Liver (tissue), 9 donors: Measurements from ENCODE around the gene BRD9. TPM values are rescaled to one million over a fixed set of nuclear protein-coding genes. Genes with fewer than 3 reads are reported as not detected.
"Not testable (repeated sequence)": the region's sequence is repeated elsewhere in the genome, so short reads cannot be mapped to it uniquely, and the experiment has no call there.

Experiments
- DNase-seq: peaks from one replicate; pipeline ENCODE4 v3.0.0-alpha.2; 2017; ENCODE audit warnings: low spot score
- H3K27ac ChIP-seq, 2 donors: one replicate each; pipeline ENCODE4 v1.7.0; 2013; ENCODE audit warnings: inconsistent platforms in 2 of 2, low read length in 2 of 2, control low read depth in 1 of 2, low read depth in 1 of 2, mild to moderate bottlenecking in 1 of 2
- H3K27me3 ChIP-seq, 4 donors: one replicate each; pipeline versions ENCODE4 v1.6.1 to v1.7.0; 2013; ENCODE audit warnings: low read length in 3 of 4, inconsistent platforms in 1 of 4, mild to moderate bottlenecking in 1 of 4, moderate library complexity in 1 of 4; ENCODE audit not compliant: control insufficient read depth in 4 of 4, insufficient read depth in 4 of 4
- H3K36me3 ChIP-seq, 4 donors: one replicate each; pipeline versions ENCODE4 v1.6.1 to v1.7.0; 2013; ENCODE audit warnings: low read length in 3 of 4, mild to moderate bottlenecking in 3 of 4, low read depth in 1 of 4, moderate library complexity in 1 of 4; ENCODE audit not compliant: control insufficient read depth in 4 of 4, insufficient read depth in 3 of 4
- H3K4me1 ChIP-seq, 4 donors: one replicate each; pipeline versions ENCODE4 v1.6.1 to v1.7.0; 2013; ENCODE audit warnings: low read length in 3 of 4, mild to moderate bottlenecking in 3 of 4, moderate library complexity in 1 of 4; ENCODE audit not compliant: control insufficient read depth in 4 of 4, insufficient read depth in 4 of 4
- H3K4me3 ChIP-seq, 3 donors: one replicate each; pipeline versions ENCODE4 v1.6.1 to v1.7.0; 2013; ENCODE audit warnings: low read length in 3 of 3, control low read depth in 1 of 3, low read depth in 1 of 3, mild to moderate bottlenecking in 1 of 3
- H3K9ac ChIP-seq, 2 donors: one replicate each; pipeline ENCODE4 v1.7.0; 2013; ENCODE audit warnings: low read length in 2 of 2, mild to moderate bottlenecking in 2 of 2, moderate library complexity in 2 of 2, control low read depth in 1 of 2, low read depth in 1 of 2
- H3K9me3 ChIP-seq, 4 donors: one replicate each; pipeline versions ENCODE4 v1.6.1 to v1.7.0; 2013; ENCODE audit warnings: low read length in 3 of 4; ENCODE audit not compliant: control insufficient read depth in 4 of 4
- EGR1 ChIP-seq, 2 donors: IDR thresholded peaks; 2 replicates each; pipeline ENCODE4 v1.6.1; 2016 to 2018; ENCODE audit warnings: antibody characterized with exemption in 2 of 2, low read depth in 2 of 2
- GABPA ChIP-seq, 2 donors: IDR thresholded peaks in 1 of 2; conservative IDR thresholded peaks in 1 of 2; 2 replicates each; pipeline ENCODE4 v1.6.1; 2016; ENCODE audit warnings: antibody characterized with exemption in 2 of 2, mild to moderate bottlenecking in 1 of 2, moderate library complexity in 1 of 2
- HNF4A ChIP-seq, 2 donors: conservative IDR thresholded peaks; 2 replicates each; pipeline ENCODE4 v1.6.1; 2016; ENCODE audit warnings: antibody characterized with exemption in 2 of 2, mild to moderate bottlenecking in 2 of 2
- JUND ChIP-seq, 2 donors: IDR thresholded peaks; 2 replicates each; pipeline ENCODE4 v1.6.1; 2016; ENCODE audit warnings: antibody characterized with exemption in 2 of 2
- RAD21 ChIP-seq, 2 donors: IDR thresholded peaks; 2 replicates each; pipeline ENCODE4 v1.6.1; 2016; ENCODE audit warnings: antibody characterized with exemption in 2 of 2, mild to moderate bottlenecking in 2 of 2
- RXRA ChIP-seq, 2 donors: IDR thresholded peaks; 2 replicates each; pipeline ENCODE4 v1.6.1; 2017 to 2018; ENCODE audit warnings: antibody characterized with exemption in 2 of 2, mild to moderate bottlenecking in 1 of 2
- TAF1 ChIP-seq: conservative IDR thresholded peaks from 2 replicates; pipeline ENCODE4 v1.6.1; 2016; ENCODE audit warnings: antibody characterized with exemption, mild to moderate bottlenecking
- YY1 ChIP-seq: IDR thresholded peaks from 2 replicates; pipeline ENCODE4 v1.6.1; 2016; ENCODE audit warnings: antibody characterized with exemption, mild to moderate bottlenecking
- WGBS: extraction: QIAGEN DNeasy Blood & Tissue Kit; methylation state at CpG from one replicate; pipeline ENCODE4 v1.1.7; 2013; 5-methylcytosine and 5-hydroxymethylcytosine counted together
- polyA plus RNA-seq, 2 donors: library from polyadenylated mRNA; stranded (reverse) in 1 of 2; unstranded in 1 of 2; fragments of 200-250 nt in 1 of 2; fragments of >200 nt in 1 of 2; fragmentation: Nextera tagmentation in 1 of 2; extraction: Ambion mirVana in 1 of 2; gene quantifications; one replicate each; pipeline versions ENCODE4 v1.2.1 to v1.2.3, GENCODE V29; 2013 to 2015
- total RNA-seq, 2 donors: library from RNA; depleted of rRNA; stranded (reverse); fragments of >200 nt; gene quantifications; one replicate each; pipeline ENCODE4 v1.2.3, GENCODE V29; 2014
- TF ChIP-seq, protein P1 (sequence below): IDR thresholded peaks from 2 replicates; pipeline ENCODE4 v1.6.1; 2016; ENCODE audit warnings: antibody characterized with exemption, mild to moderate bottlenecking
- TF ChIP-seq, protein P2 (sequence below): IDR thresholded peaks from 2 replicates; pipeline ENCODE4 v1.6.1; 2016; ENCODE audit warnings: antibody characterized with exemption
- TF ChIP-seq, protein P3 (sequence below): IDR thresholded peaks from 2 replicates; pipeline ENCODE4 v1.6.1; 2016; ENCODE audit warnings: antibody characterized with exemption
- donor health status: healthy.
- donor health status: healthy.
- donor health status: healthy.
- donor health status: healthy.
- donor health status: healthy.

BRD9 gene
- total and polyA plus RNA-seq, 4 donors: 7.0 to 17.7 (median 9.5) TPM

DNA sequence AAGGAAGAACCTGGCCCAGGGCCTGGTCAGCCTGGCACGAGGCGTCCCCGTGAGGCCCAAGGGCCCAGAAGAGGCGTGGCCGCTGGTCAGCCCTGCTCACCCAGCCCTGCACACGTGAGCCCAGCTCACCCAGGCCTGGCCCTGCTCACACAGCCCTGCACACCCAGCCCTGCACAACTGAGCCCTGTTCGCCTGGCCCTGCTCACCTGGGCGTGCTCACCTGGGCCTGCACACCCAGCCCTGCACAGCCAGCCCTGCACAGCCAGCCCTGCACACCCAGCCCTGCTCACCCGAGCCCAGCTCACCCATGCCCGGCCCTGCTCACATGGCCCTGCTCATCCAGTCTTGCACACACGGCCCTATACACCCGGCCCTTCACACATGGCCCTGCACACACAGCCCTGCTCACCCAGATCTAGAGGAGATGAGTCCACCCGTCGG is 43.9 kb downstream of the BRD9 start:
- no peak overlapping the region for H3K4me3 ChIP-seq
- H3K27ac ChIP-seq: no peak overlapping the region
- H3K36me3 ChIP-seq: no peaks in the 10 kb centered on the region
- H3K9ac ChIP-seq: no peak overlapping the region
- no peaks in the 10 kb centered on the region for H3K27me3 ChIP-seq
- WGBS: 94% methylated on average over 14 of the region's 14 CpGs
- H3K9me3 ChIP-seq: no peaks in the 10 kb centered on the region
- no peaks in the 10 kb centered on the region for H3K4me1 ChIP-seq
- no peak for DNase-seq
- TF ChIP-seq GABPA (IDR thresholded peaks at IDR 0.05 in 1 of 2, conservative IDR thresholded peaks at IDR 0.05 in 1 of 2) (no peak), EGR1 (IDR thresholded peaks at IDR 0.05; ENCODE audit: low read depth in 2 of 2) (no peak), RXRA (IDR thresholded peaks at IDR 0.05) (no peak), RAD21 (IDR thresholded peaks at IDR 0.05) (no peak), TAF1 (no peak), YY1 (no peak), JUND (IDR thresholded peaks at IDR 0.05) (no peak), HNF4A (conservative IDR thresholded peaks at IDR 0.05) (no peak)
- TF ChIP-seq, protein P1, sequence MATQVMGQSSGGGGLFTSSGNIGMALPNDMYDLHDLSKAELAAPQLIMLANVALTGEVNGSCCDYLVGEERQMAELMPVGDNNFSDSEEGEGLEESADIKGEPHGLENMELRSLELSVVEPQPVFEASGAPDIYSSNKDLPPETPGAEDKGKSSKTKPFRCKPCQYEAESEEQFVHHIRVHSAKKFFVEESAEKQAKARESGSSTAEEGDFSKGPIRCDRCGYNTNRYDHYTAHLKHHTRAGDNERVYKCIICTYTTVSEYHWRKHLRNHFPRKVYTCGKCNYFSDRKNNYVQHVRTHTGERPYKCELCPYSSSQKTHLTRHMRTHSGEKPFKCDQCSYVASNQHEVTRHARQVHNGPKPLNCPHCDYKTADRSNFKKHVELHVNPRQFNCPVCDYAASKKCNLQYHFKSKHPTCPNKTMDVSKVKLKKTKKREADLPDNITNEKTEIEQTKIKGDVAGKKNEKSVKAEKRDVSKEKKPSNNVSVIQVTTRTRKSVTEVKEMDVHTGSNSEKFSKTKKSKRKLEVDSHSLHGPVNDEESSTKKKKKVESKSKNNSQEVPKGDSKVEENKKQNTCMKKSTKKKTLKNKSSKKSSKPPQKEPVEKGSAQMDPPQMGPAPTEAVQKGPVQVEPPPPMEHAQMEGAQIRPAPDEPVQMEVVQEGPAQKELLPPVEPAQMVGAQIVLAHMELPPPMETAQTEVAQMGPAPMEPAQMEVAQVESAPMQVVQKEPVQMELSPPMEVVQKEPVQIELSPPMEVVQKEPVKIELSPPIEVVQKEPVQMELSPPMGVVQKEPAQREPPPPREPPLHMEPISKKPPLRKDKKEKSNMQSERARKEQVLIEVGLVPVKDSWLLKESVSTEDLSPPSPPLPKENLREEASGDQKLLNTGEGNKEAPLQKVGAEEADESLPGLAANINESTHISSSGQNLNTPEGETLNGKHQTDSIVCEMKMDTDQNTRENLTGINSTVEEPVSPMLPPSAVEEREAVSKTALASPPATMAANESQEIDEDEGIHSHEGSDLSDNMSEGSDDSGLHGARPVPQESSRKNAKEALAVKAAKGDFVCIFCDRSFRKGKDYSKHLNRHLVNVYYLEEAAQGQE: no peak
- TF ChIP-seq, protein P2, sequence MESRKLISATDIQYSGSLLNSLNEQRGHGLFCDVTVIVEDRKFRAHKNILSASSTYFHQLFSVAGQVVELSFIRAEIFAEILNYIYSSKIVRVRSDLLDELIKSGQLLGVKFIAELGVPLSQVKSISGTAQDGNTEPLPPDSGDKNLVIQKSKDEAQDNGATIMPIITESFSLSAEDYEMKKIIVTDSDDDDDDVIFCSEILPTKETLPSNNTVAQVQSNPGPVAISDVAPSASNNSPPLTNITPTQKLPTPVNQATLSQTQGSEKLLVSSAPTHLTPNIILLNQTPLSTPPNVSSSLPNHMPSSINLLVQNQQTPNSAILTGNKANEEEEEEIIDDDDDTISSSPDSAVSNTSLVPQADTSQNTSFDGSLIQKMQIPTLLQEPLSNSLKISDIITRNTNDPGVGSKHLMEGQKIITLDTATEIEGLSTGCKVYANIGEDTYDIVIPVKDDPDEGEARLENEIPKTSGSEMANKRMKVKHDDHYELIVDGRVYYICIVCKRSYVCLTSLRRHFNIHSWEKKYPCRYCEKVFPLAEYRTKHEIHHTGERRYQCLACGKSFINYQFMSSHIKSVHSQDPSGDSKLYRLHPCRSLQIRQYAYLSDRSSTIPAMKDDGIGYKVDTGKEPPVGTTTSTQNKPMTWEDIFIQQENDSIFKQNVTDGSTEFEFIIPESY: no peak
- TF ChIP-seq, protein P3, sequence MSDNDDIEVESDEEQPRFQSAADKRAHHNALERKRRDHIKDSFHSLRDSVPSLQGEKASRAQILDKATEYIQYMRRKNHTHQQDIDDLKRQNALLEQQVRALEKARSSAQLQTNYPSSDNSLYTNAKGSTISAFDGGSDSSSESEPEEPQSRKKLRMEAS: no peak

DNA sequence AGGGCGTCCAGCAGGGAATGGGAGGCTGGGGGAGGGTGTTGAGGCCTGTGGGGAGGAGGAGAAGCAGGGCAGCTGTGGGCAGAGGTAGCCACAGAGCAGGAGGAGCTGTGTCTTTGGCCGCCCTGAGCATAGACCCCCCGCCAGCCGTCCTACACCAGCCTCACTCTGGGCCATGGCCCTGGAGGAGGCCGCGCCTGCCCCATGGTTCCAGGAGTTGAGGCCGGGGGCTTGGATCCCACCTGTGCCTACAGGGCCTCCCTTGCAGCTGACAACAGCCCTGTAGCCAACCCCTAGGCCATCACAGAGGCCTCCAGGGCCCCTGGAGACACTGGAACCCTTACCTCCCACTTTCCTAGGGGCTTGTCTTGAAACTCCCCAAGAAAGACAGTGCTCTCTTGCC is 44.9 kb downstream of the BRD9 start:
- not testable (repeated sequence) for H3K9ac ChIP-seq, H3K4me3 ChIP-seq, H3K9me3 ChIP-seq, H3K27me3 ChIP-seq, H3K36me3 ChIP-seq, DNase-seq, H3K4me1 ChIP-seq, H3K27ac ChIP-seq
- 97% methylated on average over 6 of the region's 7 CpGs for WGBS

DNA sequence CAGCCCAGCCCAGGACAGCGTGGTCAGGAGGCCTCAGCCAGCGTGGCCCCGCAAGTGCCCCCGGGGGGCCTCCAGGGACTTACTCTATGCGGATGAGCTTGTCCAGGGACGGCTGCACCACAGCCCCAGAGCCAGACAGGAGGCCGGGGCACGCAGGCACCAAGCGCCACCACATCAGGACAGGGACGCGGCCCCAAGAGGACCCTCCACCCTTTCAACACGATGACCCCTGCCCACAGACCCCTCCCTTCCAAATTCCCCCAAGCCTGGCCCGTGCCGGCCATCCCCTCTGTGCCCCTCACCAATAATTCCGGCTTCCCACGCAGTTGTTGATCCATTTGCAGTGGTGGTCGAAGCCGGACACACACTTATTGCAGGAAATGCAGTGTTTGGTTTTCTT is 45.4 kb downstream of the BRD9 start:
- not testable (repeated sequence) for H3K4me3 ChIP-seq, H3K9ac ChIP-seq, H3K36me3 ChIP-seq, DNase-seq, H3K27me3 ChIP-seq, H3K9me3 ChIP-seq, H3K4me1 ChIP-seq, H3K27ac ChIP-seq
- 96% methylated on average over 8 of the region's 18 CpGs for WGBS

DNA sequence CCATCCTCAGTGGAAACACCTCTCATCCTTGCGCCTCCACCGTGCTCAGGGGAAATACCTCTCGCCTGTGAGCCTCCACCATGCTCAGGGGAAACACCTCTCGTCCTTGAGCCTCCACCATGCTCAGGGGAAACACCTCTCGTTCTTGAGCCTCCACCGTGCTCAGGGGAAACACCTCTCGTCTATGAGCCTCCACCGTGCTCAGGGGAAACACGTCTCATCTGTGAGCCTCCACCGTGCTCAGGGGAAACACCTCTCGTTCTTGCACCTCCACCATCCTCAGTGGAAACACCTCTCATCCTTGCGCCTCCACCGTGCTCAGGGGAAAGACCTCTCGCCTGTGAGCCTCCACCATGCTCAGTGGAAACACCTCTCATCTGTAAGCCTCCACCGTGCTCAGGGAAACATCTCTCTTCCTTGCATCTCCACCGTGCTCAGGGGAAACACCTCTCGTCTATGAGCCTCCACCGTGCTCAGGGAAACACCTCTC is 46.0 kb downstream of the BRD9 start:
- H3K27ac ChIP-seq, H3K4me1 ChIP-seq, H3K36me3 ChIP-seq, H3K4me3 ChIP-seq, H3K9me3 ChIP-seq, H3K9ac ChIP-seq, H3K27me3 ChIP-seq, DNase-seq: not testable (repeated sequence)
- WGBS: 89% methylated on average over 18 of the region's 18 CpGs

DNA sequence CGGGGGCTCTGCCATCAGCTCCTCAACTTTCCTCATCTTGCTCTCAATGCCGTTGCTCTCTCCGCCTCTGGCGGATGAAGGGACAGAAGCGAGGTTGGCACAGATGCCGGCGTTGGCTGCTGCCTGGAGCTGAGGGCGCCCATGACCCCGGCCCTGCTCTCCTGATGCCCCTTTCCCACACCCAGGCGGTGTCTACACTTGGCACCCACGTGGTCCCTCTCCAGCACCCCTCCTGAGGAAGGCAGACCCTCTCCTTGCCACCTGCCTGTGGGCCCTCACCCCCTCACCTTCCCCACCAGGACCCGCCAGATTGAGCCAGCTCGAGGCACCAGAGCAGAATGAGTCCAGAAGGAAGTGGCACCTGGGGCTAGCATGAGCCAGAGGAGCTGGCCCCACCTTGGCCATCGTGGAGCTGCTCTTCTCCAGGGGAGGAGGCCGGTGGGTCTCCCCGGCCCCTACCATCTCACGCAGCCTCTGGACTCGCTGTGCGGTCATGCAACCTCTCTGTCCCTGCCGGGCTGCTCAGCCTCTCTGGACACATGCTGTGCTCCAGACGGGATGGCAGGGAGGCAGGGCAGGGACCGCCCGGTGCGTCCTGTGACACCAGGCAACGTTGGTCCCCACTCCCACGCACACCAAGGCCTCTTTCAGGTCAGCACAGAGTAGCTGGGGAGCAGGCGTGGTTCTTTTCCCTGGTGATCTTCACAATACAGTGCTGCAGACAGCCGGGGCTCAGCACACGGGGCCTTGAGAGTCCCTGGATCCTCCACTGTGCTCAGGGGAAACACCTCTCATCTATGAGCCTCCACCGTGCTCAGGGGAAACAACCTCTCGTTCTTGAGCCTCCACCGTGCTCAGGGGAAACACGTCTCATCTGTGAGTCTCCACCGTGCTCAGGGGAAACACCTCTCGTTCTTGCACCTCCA is 46.7 kb downstream of the BRD9 start:
- not testable (repeated sequence) for H3K27ac ChIP-seq, DNase-seq, H3K27me3 ChIP-seq, H3K9ac ChIP-seq, H3K9me3 ChIP-seq, H3K36me3 ChIP-seq, H3K4me3 ChIP-seq, H3K4me1 ChIP-seq
- WGBS: 90% methylated on average over 25 of the region's 35 CpGs
